ENCODE results near the gene KLHL29. TPM values are rescaled to one million over a fixed set of nuclear protein-coding genes. Genes with fewer than 3 reads are reported as not detected.

KLHL29 gene
- total RNA-seq, 1 donor from 2014 or later = 12.9 TPM

DNA sequence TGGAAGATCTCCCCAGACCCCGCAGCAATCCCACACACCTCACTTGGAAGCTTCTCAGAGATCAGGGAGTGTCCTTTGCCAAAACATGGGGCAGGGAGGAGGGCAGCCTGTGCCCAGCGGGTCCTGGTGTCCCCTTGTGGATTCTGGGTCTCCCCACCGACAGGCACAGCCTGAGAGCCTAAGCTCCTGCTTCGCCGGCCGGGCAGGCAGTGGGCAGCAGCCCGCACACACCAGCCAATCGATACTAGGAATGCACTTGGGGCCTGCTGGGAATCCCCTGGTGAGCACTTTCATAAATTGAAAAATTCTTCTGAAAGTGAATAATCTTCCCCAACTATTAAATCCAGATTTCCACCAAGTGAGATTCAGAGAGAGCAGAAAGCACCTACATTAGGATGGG, 296.0 kb downstream of the KLHL29 start:
- H3K4me3 ChIP-seq = no peak overlapping the region
- H3K27me3 ChIP-seq (ENCODE audit: low read depth) = no peaks in the 10 kb centered on the region
- no peaks in the 10 kb centered on the region for H3K4me1 ChIP-seq
- intact Hi-C loops (cut with DNase I) = no loop called here
- no peaks in the 10 kb centered on the region for H3K9me3 ChIP-seq
- TF ChIP-seq, protein P1, sequence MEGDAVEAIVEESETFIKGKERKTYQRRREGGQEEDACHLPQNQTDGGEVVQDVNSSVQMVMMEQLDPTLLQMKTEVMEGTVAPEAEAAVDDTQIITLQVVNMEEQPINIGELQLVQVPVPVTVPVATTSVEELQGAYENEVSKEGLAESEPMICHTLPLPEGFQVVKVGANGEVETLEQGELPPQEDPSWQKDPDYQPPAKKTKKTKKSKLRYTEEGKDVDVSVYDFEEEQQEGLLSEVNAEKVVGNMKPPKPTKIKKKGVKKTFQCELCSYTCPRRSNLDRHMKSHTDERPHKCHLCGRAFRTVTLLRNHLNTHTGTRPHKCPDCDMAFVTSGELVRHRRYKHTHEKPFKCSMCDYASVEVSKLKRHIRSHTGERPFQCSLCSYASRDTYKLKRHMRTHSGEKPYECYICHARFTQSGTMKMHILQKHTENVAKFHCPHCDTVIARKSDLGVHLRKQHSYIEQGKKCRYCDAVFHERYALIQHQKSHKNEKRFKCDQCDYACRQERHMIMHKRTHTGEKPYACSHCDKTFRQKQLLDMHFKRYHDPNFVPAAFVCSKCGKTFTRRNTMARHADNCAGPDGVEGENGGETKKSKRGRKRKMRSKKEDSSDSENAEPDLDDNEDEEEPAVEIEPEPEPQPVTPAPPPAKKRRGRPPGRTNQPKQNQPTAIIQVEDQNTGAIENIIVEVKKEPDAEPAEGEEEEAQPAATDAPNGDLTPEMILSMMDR (IDR thresholded peaks at IDR 0.05) = no peak
- DNase-seq (no peak), ATAC-seq (no peak)
- H3K36me3 ChIP-seq = no peaks in the 10 kb centered on the region
- no peak overlapping the region for H3K27ac ChIP-seq

DNA sequence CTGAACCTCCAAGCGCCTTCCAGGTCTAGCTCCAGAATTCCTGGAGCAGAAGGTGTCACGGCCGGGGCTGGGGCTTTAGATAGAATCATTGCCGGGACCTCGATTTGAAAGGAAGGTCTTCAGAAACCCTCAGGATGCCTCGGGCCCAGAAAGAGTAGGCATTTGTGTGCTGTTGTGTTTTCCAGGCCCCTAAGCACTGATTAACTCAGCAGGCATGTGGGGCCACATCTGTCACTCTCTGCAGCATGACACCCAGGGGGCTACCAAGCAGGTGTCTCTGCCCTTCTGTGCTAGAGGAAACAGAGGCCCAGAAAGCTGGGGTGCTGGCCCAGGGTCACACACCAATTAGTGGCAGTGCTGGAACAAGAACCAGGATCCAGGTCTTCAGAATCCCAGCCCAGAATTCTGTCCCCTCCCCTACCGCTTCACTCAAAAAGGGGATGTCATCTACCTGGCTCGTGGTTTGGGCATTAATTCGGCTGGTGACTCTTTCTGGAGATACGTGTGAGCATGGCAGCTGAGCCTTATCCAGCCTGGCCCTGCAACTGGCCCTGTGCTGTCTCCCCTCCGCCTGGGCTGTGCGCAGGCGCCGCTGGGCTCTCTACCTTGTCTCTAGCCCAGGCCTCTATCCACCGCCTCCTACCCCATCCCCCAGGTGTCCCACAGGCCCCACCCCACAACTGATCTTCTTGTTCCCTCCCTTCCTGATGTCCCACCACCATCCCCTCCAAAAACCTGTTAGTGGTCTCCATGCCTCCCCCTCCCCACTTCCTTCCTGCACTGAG, 296.6 kb downstream of the KLHL29 start:
- Histone ChIP-seq H3K27ac (no peak overlapping the region), H3K9me3 (no peaks in the 10 kb centered on the region), H3K36me3 (no peaks in the 10 kb centered on the region), H3K4me1 (no peaks in the 10 kb centered on the region), H3K4me3 (no peak overlapping the region), H3K27me3 (ENCODE audit: low read depth) (no peaks in the 10 kb centered on the region)
- DNase-seq (no peak), ATAC-seq (no peak)
- intact Hi-C loops (cut with DNase I) = no loop called here
- TF ChIP-seq, protein P1 (IDR thresholded peaks at IDR 0.05) = no peak

DNA sequence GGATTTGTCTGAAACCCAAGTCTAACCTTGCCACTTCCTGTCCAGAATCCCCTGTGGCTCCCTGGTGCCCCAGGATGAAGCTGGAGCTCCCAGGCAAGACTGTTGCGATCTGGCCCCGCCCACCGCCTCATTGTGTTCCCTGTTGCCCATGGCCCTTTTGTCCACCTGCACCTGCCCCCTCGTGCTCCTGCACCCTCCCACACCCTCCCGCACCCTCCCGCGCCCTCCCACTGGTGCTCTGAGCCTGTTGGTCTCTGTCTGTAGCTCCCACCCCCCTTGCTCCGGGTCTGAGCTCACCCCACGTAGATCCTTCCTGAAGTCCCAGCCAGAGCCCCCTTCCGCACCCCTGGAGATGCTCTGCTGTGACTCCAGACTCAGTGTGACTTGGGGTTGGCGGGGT, 297.5 kb downstream of the KLHL29 start:
- TF ChIP-seq, protein P1 (IDR thresholded peaks at IDR 0.05) = no peak
- H3K36me3 ChIP-seq = no peaks in the 10 kb centered on the region
- no peak for ATAC-seq
- DNase-seq = no peak
- intact Hi-C loops (cut with DNase I) = no loop called here
- no peak overlapping the region for H3K27ac ChIP-seq
- no peaks in the 10 kb centered on the region for H3K27me3 ChIP-seq (ENCODE audit: low read depth)
- no peaks in the 10 kb centered on the region for H3K9me3 ChIP-seq
- H3K4me1 ChIP-seq = no peaks in the 10 kb centered on the region
- H3K4me3 ChIP-seq = no peak overlapping the region

DNA sequence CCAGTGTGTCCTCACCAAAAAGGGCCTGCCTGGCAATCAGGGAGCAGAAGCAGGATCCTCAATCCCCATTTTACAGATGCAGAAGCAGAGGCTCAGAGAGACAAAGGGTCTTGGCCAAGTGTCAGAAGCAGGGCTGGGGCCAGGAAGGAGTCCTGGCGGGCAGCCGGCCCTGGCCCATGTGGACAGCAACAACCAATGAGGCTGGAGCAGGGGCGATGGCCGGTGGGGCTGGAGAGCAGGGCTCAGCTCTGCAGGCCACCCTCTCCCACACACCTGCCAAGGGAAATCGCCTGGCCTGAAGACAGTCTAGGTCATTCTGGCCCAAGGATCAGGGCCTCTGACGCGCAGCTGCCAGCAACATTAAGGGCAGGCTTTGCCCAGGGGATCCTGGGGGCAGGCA, 298.0 kb downstream of the KLHL29 start:
- Histone ChIP-seq H3K4me3 (no peak overlapping the region), H3K4me1 (no peaks in the 10 kb centered on the region), H3K27me3 (ENCODE audit: low read depth) (no peaks in the 10 kb centered on the region), H3K9me3 (no peaks in the 10 kb centered on the region), H3K36me3 (no peaks in the 10 kb centered on the region), H3K27ac (no peak overlapping the region)
- intact Hi-C loops (cut with DNase I) = no loop called here
- DNase-seq (no peak), ATAC-seq (no peak)
- TF ChIP-seq, protein P1 (IDR thresholded peaks at IDR 0.05) = no peak

DNA sequence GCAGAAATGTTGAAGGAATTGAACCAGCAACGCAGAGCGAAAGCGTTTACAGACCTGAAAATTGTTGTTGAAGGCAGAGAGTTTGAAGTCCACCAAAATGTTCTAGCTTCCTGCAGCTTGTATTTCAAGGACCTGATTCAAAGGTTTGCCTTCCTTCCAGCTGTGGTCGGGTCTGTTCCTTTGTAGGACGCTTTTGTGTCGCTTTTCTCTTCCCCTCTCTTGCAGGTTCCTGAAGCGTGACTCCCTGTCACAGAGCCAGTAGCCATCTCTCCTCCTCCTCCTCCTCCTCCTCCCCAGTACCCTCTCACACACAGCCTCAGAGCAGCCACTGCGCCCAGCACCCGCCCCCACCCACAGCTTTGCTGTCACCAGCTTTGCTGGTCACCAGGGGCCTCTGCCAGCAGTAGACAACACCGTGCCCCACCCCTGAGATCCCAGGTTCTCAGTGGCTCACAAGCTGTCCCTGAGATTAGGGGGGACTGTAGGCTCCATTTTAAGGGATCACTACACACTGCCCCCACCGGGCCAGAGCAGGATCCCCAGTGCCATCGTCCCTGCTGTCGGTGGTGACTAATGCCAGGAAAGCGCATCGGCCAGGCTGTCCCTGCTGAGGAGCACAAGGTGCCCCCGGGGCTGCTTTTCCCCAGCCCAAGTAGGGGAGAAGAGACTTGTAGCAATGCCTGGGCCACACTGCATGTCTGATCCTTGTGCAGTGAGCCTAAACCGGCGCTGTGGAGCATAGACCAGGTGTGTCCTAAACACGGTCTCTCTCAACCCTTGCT, 299.6 kb downstream of the KLHL29 start:
- no peak for ATAC-seq
- intact Hi-C loops (cut with DNase I) = no loop called here
- no peaks in the 10 kb centered on the region for H3K4me1 ChIP-seq
- no peaks in the 10 kb centered on the region for H3K36me3 ChIP-seq
- H3K27me3 ChIP-seq (ENCODE audit: low read depth) = no peaks in the 10 kb centered on the region
- no peaks in the 10 kb centered on the region for H3K9me3 ChIP-seq
- TF ChIP-seq, protein P1 (IDR thresholded peaks at IDR 0.05) = no peak
- H3K27ac ChIP-seq = no peak overlapping the region
- H3K4me3 ChIP-seq = no peak overlapping the region
- DNase-seq = no peak
